ENCODE measurements around the gene ACTR6. TPM values are rescaled to one million over a fixed set of nuclear protein-coding genes. Genes with fewer than 3 reads are reported as not detected.

The ACTR6 gene
- total and polyA plus RNA-seq, 10 of the 15 experiments (the other 5 are each of a cell fraction or from before 2014, with no cell fraction given) = 17.4 to 62.4 (median 40.5) TPM

DNA sequence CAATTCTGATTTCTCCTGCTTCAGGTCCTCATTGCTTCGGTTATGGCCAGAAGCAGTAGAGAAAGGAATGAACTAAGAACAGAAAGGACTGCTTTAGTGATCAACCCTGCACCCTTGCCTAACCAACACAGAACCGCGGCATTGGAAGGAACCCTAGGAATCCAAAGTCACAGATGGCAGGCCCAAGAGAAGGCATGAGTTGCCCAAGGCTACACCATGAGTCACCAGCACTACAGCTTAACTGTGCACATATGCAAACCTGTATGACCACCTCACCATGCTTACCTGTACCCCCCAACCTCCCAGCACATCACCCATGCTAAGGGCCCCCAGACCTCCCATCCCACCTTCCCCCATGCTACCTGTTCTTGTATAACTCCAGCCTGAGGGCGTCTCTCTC lies 32.1 kb upstream of the ACTR6 start:
- in situ Hi-C loops (cut with MboI) (no loop called here), intact Hi-C loops (cut with micrococcal nuclease; ENCODE audit: unreplicated experiment) (no loop called here)
- ChIA-PET CTCF (interaction anchor here (1.0 to 1.2 kb wide), 3 partner anchors 13 to 236 kb away, joined by 3 to 5 read pairs (median 3); no protein-coding TSS in a partner anchor), SMC1A (ENCODE audit: uncharacterized antibody, unreplicated experiment) (no interaction called here), RAD21 (ENCODE audit: unreplicated experiment) (no interaction called here), POLR2A (no interaction called here)
- Histone ChIP-seq H4K20me1 (ENCODE audit: control insufficient read depth, insufficient read depth) (no peaks in the 10 kb centered on the region), H3K4me1 (ENCODE audit: control insufficient read depth, insufficient read depth, low read length) (0 out of 2 replicates have a peak, but pooled peaks cover 3% of the 10 kb centered on the region), H3K4me3 (no peak overlapping the region), H3K27ac (ENCODE audit: control insufficient read depth, insufficient read depth) (no peak overlapping the region), H3K9ac (ENCODE audit: control insufficient read depth, insufficient read depth, low read length) (no peak overlapping the region), H3K79me2 (ENCODE audit: control insufficient read depth, insufficient read depth, low read length) (no peaks in the 10 kb centered on the region), H3K27me3 (replicated peaks in 1 of 2; ENCODE audit: control insufficient read depth in 2 of 2, insufficient read depth in 2 of 2, low read length in 1 of 2) (no peaks in the 10 kb centered on the region), H3K36me3 (ENCODE audit: control insufficient read depth in 2 of 2, insufficient read depth in 2 of 2, low read length in 1 of 2) (peaks cover 0 to 2% of the 10 kb centered on the region in 2 experiments; a peak in 2 of 4 replicates), H3K4me2 (ENCODE audit: control insufficient read depth, insufficient read depth) (no peak overlapping the region), H2AFZ (ENCODE audit: control insufficient read depth, low read depth, low read length) (no peak overlapping the region), H3K9me3 (replicated peaks; ENCODE audit: control insufficient read depth, insufficient read depth, low read length) (no peaks in the 10 kb centered on the region)
- TF ChIP-seq BACH1 (IDR thresholded peaks at IDR 0.05; ENCODE audit: borderline replicate concordance) (no peak), MXI1 (IDR thresholded peaks at IDR 0.05; ENCODE audit: low read depth, low read length) (no peak), SMARCA5 (IDR thresholded peaks at IDR 0.05) (no peak), NR2C2 (IDR thresholded peaks at IDR 0.05; ENCODE audit: borderline replicate concordance, control insufficient read depth, insufficient read length, low read depth) (no peak), SMAD5 (IDR thresholded peaks at IDR 0.05; ENCODE audit: low read depth) (no peak), RCOR1 (conservative IDR thresholded peaks at IDR 0.05; ENCODE audit: low read depth, low read length) (no peak), WRNIP1 (IDR thresholded peaks at IDR 0.05; ENCODE audit: borderline replicate concordance, low read depth, low read length) (no peak), RUNX3 (IDR thresholded peaks at IDR 0.05; ENCODE audit: low read length) (no peak)
- TF ChIP-seq, protein P1, sequence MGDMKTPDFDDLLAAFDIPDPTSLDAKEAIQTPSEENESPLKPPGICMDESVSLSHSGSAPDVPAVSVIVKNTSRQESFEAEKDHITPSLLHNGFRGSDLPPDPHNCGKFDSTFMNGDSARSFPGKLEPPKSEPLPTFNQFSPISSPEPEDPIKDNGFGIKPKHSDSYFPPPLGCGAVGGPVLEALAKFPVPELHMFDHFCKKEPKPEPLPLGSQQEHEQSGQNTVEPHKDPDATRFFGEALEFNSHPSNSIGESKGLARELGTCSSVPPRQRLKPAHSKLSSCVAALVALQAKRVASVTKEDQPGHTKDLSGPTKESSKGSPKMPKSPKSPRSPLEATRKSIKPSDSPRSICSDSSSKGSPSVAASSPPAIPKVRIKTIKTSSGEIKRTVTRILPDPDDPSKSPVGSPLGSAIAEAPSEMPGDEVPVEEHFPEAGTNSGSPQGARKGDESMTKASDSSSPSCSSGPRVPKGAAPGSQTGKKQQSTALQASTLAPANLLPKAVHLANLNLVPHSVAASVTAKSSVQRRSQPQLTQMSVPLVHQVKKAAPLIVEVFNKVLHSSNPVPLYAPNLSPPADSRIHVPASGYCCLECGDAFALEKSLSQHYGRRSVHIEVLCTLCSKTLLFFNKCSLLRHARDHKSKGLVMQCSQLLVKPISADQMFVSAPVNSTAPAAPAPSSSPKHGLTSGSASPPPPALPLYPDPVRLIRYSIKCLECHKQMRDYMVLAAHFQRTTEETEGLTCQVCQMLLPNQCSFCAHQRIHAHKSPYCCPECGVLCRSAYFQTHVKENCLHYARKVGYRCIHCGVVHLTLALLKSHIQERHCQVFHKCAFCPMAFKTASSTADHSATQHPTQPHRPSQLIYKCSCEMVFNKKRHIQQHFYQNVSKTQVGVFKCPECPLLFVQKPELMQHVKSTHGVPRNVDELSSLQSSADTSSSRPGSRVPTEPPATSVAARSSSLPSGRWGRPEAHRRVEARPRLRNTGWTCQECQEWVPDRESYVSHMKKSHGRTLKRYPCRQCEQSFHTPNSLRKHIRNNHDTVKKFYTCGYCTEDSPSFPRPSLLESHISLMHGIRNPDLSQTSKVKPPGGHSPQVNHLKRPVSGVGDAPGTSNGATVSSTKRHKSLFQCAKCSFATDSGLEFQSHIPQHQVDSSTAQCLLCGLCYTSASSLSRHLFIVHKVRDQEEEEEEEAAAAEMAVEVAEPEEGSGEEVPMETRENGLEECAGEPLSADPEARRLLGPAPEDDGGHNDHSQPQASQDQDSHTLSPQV (IDR thresholded peaks at IDR 0.05) = no peak
- BruUV-seq (replicated peaks) = no TSS peak
- WGBS (ENCODE audit: insufficient coverage, insufficient replicate concordance, low lambda C conversion rate, missing lambda C conversion rate) = 96% methylated on average over 4 of the region's 4 CpGs
- no peak for DNase-seq (ENCODE audit: low read depth, low spot score)
- FAIRE-seq = no peak
- no peak for ATAC-seq

All from GM12878 (cell line).